Activated T-helper 1 cell treated with Interleukin-2 at 50 U/mL for 16 hours (primary cell): ENCODE measurements around the gene RANBP1.

Experiments used
- DNase-seq: peaks from one replicate; pipeline ENCODE4 v3.0.0-alpha.2; 2020; ENCODE audit warnings: low read depth

Gene RANBP1

GRCh38 chr22:20138417-20138738, 22.5 kb downstream of the RANBP1 start:
- no peak for DNase-seq

- DNase-seq: no peak
These were observed 23.0 kb downstream of the RANBP1 start for GRCh38 chr22:20138868-20139267.

GRCh38 chr22:20139391-20140106, 23.6 kb downstream of the RANBP1 start:
- no peak for DNase-seq

- DNase-seq: no peak
These were observed 24.2 kb downstream of the RANBP1 start for GRCh38 chr22:20140107-20140445.

GRCh38 chr22:20140521-20140964, 24.6 kb downstream of the RANBP1 start:
- DNase-seq: no peak

- DNase-seq: no peak
These were observed 25.5 kb downstream of the RANBP1 start for GRCh38 chr22:20141186-20142077.

GRCh38 chr22:20142711-20143621, 27.1 kb downstream of the RANBP1 start:
- no peak for DNase-seq

GRCh38 chr22:20143883-20144665, 28.2 kb downstream of the RANBP1 start:
- no peak for DNase-seq

GRCh38 chr22:20145206-20145831, 29.4 kb downstream of the RANBP1 start:
- DNase-seq: no peak

- DNase-seq: no peak
These were observed 29.9 kb downstream of the RANBP1 start for GRCh38 chr22:20145832-20146223.

- DNase-seq: no peak
These were observed 30.9 kb downstream of the RANBP1 start for GRCh38 chr22:20146777-20147176.

GRCh38 chr22:20147237-20147988, 31.5 kb downstream of the RANBP1 start:
- DNase-seq: no peak

GRCh38 chr22:20148414-20148813, 32.5 kb downstream of the RANBP1 start:
- no peak for DNase-seq

GRCh38 chr22:20149257-20150250, 33.6 kb downstream of the RANBP1 start:
- no peak for DNase-seq

GRCh38 chr22:20150381-20151275, 34.7 kb downstream of the RANBP1 start, which contains the start of gene CCDC188:
Gene CCDC188, minus strand, starts transcription at chr22:20151055. Its CDS starts 69 bp downstream, at chr22:20150986.
- DNase-seq: no peak

- DNase-seq: no peak
These were observed 35.3 kb downstream of the RANBP1 start for GRCh38 chr22:20151276-20151588.

GRCh38 chr22:20152464-20152890, 36.6 kb downstream of the RANBP1 start:
- DNase-seq: no peak

GRCh38 chr22:20153945-20154344, 38.0 kb downstream of the RANBP1 start:
- no peak for DNase-seq
